ENCODE measurements around the gene SYCP3.

DNA sequence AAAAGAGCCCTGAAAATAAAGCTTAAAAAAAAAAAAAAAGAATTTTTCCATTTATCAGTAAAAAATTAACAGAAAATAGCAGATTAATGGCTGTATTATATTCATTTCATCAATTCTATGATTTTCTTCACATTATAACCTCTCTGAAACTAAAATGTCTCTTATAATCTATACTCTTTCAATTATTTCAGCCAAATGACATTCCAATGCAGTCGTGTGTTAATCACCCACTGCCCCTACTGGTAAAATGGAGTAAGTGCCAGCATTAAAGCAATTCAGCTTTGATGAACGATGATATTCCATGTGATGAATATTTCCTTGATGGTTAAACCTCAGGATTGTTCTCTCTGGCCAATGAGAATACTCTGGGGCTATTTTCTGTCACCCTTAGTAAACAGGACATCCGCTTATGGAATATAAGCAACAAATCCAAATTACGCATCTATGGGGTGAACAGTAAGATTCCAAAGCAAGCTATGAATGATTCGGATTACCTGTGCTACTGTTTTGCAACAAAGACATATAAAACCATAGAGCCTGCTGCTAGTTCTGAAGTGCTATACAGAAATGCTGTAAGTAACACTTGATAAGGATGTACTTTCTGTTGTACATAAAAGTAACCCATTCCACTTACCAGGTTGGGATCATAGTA, 20.3 kb upstream of the SYCP3 start:
- TF ChIP-seq EP300 (IDR thresholded peaks at IDR 0.05; ENCODE audit: borderline replicate concordance) (no peak), REST (IDR thresholded peaks at IDR 0.05; ENCODE audit: low read depth) (no peak), CEBPB (IDR thresholded peaks at IDR 0.05) (no peak), TAF1 (IDR thresholded peaks at IDR 0.05; ENCODE audit: low read depth) (no peak), RAD21 (IDR thresholded peaks at IDR 0.05; ENCODE audit: low read depth) (peak; percentile 71), TEAD4 (IDR thresholded peaks at IDR 0.05) (peak; percentile 22; the same call in 1 of the 2 replicates), NFIC (IDR thresholded peaks at IDR 0.05) (no peak), MAX (IDR thresholded peaks at IDR 0.05) (no peak)
- TF ChIP-seq, protein P1, sequence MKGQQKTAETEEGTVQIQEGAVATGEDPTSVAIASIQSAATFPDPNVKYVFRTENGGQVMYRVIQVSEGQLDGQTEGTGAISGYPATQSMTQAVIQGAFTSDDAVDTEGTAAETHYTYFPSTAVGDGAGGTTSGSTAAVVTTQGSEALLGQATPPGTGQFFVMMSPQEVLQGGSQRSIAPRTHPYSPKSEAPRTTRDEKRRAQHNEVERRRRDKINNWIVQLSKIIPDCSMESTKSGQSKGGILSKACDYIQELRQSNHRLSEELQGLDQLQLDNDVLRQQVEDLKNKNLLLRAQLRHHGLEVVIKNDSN (IDR thresholded peaks at IDR 0.05) = no peak

All from Ishikawa (cell line).